GM23338 (cell line): Measurements from ENCODE around the gene SPR. TPM values are rescaled to one million over a fixed set of nuclear protein-coding genes. Genes with fewer than 3 reads are reported as not detected.

Source experiments
- ATAC-seq: fragments of 200-7000 bp; cut with Tn5 transposase; 3 replicates; pipeline ENCODE4 v1.9.1; 2020
- DNase-seq: peaks from one replicate; pipeline ENCODE4 v3.0.0-alpha.2; 2015; ENCODE audit warnings: low spot score
- H2AFZ ChIP-seq: fragments of 200-600 bp; sonication (generic); 2 replicates; pipeline ENCODE4 v1.8.0; 2016; ENCODE audit warnings: antibody characterized with exemption, mild to moderate bottlenecking, moderate library complexity
- H3F3A ChIP-seq: fragments of 200-600 bp; sonication (generic); replicated peaks from 2 replicates; pipeline ENCODE4 v1.8.0; 2017; ENCODE audit warnings: antibody characterized with exemption, mixed run types, low read depth
- H3K27ac ChIP-seq: fragments of 200-600 bp; sonication (generic); 2 replicates; pipeline ENCODE4 v1.6.1; 2016; ENCODE audit warnings: low read depth
- H3K27me3 ChIP-seq: fragments of 200-600 bp; sonication (generic); 2 replicates; pipeline ENCODE4 v1.8.0; 2016; ENCODE audit warnings: mild to moderate bottlenecking, mixed run types, moderate library complexity; ENCODE audit not compliant: insufficient read depth
- H3K36me3 ChIP-seq: fragments of 200-600 bp; sonication (generic); 2 replicates; pipeline ENCODE4 v1.8.0; 2016; ENCODE audit warnings: mild to moderate bottlenecking; ENCODE audit not compliant: insufficient read depth
- H3K4me1 ChIP-seq: fragments of 200-600 bp; sonication (generic); 2 replicates; pipeline ENCODE4 v1.8.0; 2016; ENCODE audit warnings: mild to moderate bottlenecking, moderate library complexity; ENCODE audit not compliant: insufficient read depth
- H3K4me2 ChIP-seq: fragments of 200-600 bp; sonication (generic); 2 replicates; pipeline ENCODE4 v1.7.1; 2017; ENCODE audit warnings: mixed run types
- H3K4me3 ChIP-seq: fragments of 200-600 bp; sonication (generic); 2 replicates; pipeline ENCODE4 v1.6.1; 2016; ENCODE audit warnings: mixed run types
- H3K79me2 ChIP-seq: fragments of 200-600 bp; sonication (generic); replicated peaks from 2 replicates; pipeline ENCODE4 v1.8.0; 2017; ENCODE audit warnings: mild to moderate bottlenecking; ENCODE audit not compliant: insufficient read depth
- H3K9me2 ChIP-seq: fragments of 200-600 bp; sonication (generic); 2 replicates; pipeline ENCODE4 v1.8.0; 2017; ENCODE audit not compliant: insufficient read depth
- H4K20me1 ChIP-seq: fragments of 200-600 bp; sonication (generic); replicated peaks from 2 replicates; pipeline ENCODE4 v1.8.0; 2017; ENCODE audit warnings: mild to moderate bottlenecking; ENCODE audit not compliant: insufficient read depth
- H3K27ac Mint-ChIP-seq: 2 replicates; pipeline ENCODE4 v1.8.0; 2020; ENCODE audit warnings: inconsistent platforms, mild to moderate bottlenecking, moderate library complexity, mixed read lengths
- H3K27me3 Mint-ChIP-seq: 3 replicates; pipeline ENCODE4 v1.8.0; 2022; ENCODE audit warnings: low read depth, mild to moderate bottlenecking, moderate library complexity, mixed read lengths, inconsistent platforms; ENCODE audit not compliant: insufficient read depth, poor library complexity
- H3K36me3 Mint-ChIP-seq: 3 replicates; pipeline ENCODE4 v1.8.0; 2021; ENCODE audit warnings: low read depth, mild to moderate bottlenecking, inconsistent platforms, moderate library complexity, mixed read lengths
- H3K4me1 Mint-ChIP-seq: 3 replicates; pipeline ENCODE4 v1.8.0; 2020; ENCODE audit warnings: mild to moderate bottlenecking, inconsistent platforms, mixed read lengths
- H3K4me3 Mint-ChIP-seq: 3 replicates; pipeline ENCODE4 v1.8.0; 2021; ENCODE audit warnings: moderate library complexity, mild to moderate bottlenecking, inconsistent platforms, mixed read lengths
- H3K9me3 Mint-ChIP-seq: 3 replicates; pipeline ENCODE4 v1.8.0; 2020; ENCODE audit warnings: moderate library complexity, mild to moderate bottlenecking, inconsistent platforms, mixed read lengths
- CREB1 ChIP-seq: fragments of 250-450 bp; sonication (Bioruptor Pico); IDR thresholded peaks from 2 replicates; pipeline ENCODE4 v1.5.0; 2020; ENCODE audit warnings: low read depth, mild to moderate bottlenecking, moderate library complexity
- EZH2 ChIP-seq: fragments of 200-600 bp; sonication (generic); IDR thresholded peaks from one replicate; pipeline ENCODE4 v1.8.0; 2017; ENCODE audit warnings: antibody characterized with exemption, mild to moderate bottlenecking, low read depth; ENCODE audit not compliant: unreplicated experiment
- EZH2phosphoT487 ChIP-seq: fragments of 200-600 bp; sonication (generic); IDR thresholded peaks from one replicate; pipeline ENCODE4 v1.8.1; 2018; ENCODE audit warnings: antibody characterized with exemption; ENCODE audit not compliant: unreplicated experiment
- JUNB ChIP-seq: IDR thresholded peaks from one replicate; pipeline ENCODE4 v1.6.1; 2016; ENCODE audit warnings: antibody characterized with exemption; ENCODE audit not compliant: unreplicated experiment
- STAT1 ChIP-seq: IDR thresholded peaks from one replicate; pipeline ENCODE4 v1.6.1; 2016; ENCODE audit warnings: antibody characterized with exemption; ENCODE audit not compliant: unreplicated experiment
- ZNF331 ChIP-seq: fragments of 250-450 bp; sonication (Bioruptor Pico); IDR thresholded peaks from 2 replicates; pipeline ENCODE4 v1.5.0; 2020; ENCODE audit warnings: low read depth, mild to moderate bottlenecking, moderate library complexity
- polyA plus RNA-seq: library from polyadenylated mRNA; unstranded; fragments of >200 nt; fragmentation: Nextera tagmentation; extraction: Ambion mirVana; gene quantifications from 2 replicates; pipeline ENCODE4 v1.2.1, GENCODE V29; 2016
- total RNA-seq: library from RNA; depleted of rRNA; stranded (reverse); fragments of >200 nt; shearing (Covaris generic); gene quantifications from 2 replicates; pipeline ENCODE4 v1.2.3, GENCODE V29; 2014
- TF ChIP-seq, protein P1 (sequence below): fragments of 250-450 bp; sonication (Bioruptor Pico); IDR thresholded peaks from 2 replicates; pipeline ENCODE4 v1.5.0; 2020; ENCODE audit warnings: mild to moderate bottlenecking, moderate library complexity
- TF ChIP-seq, protein P2 (sequence below), 2 experiments: fragments of 200-600 bp in 1 of 2; sonication (generic) in 1 of 2; conservative IDR thresholded peaks; 2 replicates each; pipeline versions ENCODE4 v1.5.1 to v1.6.1; 2016 to 2017; ENCODE audit warnings: antibody characterized with exemption in 2 of 2, low read depth in 2 of 2, mild to moderate bottlenecking in 2 of 2, moderate library complexity in 1 of 2
- TF ChIP-seq, protein P3 (sequence below): IDR thresholded peaks from one replicate; pipeline ENCODE4 v1.6.1; 2018; ENCODE audit warnings: antibody characterized with exemption; ENCODE audit not compliant: unreplicated experiment
- TF ChIP-seq, protein P4 (sequence below): IDR thresholded peaks from 2 replicates; pipeline ENCODE4 v1.6.1; 2016; ENCODE audit warnings: antibody characterized with exemption

Gene SPR
- total and polyA plus RNA-seq, 2 experiments from 2014 or later: 10.7 to 15.2 TPM

DNA sequence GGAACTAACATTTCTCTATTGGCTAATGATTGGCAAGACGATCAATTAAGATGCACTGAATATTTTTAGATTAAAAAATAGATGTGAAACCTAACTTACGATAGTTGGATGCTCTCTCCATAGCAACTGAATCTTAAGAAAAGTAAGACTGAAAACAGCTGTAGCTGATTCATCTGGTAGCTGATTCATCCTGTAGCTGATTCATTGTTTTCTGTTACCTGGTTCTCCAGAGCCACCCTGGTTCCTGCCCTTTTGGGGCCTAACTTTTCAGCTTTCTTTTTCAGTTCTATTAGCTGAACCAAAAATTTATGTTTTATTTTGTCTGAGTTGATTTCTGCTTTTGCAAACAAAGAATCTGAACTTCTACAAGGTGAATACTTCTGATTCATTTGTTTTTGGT, 22.7 kb upstream of the SPR start:
- no peaks in the 10 kb centered on the region for H4K20me1 ChIP-seq
- ATAC-seq: no peak
- TF ChIP-seq, protein P1, sequence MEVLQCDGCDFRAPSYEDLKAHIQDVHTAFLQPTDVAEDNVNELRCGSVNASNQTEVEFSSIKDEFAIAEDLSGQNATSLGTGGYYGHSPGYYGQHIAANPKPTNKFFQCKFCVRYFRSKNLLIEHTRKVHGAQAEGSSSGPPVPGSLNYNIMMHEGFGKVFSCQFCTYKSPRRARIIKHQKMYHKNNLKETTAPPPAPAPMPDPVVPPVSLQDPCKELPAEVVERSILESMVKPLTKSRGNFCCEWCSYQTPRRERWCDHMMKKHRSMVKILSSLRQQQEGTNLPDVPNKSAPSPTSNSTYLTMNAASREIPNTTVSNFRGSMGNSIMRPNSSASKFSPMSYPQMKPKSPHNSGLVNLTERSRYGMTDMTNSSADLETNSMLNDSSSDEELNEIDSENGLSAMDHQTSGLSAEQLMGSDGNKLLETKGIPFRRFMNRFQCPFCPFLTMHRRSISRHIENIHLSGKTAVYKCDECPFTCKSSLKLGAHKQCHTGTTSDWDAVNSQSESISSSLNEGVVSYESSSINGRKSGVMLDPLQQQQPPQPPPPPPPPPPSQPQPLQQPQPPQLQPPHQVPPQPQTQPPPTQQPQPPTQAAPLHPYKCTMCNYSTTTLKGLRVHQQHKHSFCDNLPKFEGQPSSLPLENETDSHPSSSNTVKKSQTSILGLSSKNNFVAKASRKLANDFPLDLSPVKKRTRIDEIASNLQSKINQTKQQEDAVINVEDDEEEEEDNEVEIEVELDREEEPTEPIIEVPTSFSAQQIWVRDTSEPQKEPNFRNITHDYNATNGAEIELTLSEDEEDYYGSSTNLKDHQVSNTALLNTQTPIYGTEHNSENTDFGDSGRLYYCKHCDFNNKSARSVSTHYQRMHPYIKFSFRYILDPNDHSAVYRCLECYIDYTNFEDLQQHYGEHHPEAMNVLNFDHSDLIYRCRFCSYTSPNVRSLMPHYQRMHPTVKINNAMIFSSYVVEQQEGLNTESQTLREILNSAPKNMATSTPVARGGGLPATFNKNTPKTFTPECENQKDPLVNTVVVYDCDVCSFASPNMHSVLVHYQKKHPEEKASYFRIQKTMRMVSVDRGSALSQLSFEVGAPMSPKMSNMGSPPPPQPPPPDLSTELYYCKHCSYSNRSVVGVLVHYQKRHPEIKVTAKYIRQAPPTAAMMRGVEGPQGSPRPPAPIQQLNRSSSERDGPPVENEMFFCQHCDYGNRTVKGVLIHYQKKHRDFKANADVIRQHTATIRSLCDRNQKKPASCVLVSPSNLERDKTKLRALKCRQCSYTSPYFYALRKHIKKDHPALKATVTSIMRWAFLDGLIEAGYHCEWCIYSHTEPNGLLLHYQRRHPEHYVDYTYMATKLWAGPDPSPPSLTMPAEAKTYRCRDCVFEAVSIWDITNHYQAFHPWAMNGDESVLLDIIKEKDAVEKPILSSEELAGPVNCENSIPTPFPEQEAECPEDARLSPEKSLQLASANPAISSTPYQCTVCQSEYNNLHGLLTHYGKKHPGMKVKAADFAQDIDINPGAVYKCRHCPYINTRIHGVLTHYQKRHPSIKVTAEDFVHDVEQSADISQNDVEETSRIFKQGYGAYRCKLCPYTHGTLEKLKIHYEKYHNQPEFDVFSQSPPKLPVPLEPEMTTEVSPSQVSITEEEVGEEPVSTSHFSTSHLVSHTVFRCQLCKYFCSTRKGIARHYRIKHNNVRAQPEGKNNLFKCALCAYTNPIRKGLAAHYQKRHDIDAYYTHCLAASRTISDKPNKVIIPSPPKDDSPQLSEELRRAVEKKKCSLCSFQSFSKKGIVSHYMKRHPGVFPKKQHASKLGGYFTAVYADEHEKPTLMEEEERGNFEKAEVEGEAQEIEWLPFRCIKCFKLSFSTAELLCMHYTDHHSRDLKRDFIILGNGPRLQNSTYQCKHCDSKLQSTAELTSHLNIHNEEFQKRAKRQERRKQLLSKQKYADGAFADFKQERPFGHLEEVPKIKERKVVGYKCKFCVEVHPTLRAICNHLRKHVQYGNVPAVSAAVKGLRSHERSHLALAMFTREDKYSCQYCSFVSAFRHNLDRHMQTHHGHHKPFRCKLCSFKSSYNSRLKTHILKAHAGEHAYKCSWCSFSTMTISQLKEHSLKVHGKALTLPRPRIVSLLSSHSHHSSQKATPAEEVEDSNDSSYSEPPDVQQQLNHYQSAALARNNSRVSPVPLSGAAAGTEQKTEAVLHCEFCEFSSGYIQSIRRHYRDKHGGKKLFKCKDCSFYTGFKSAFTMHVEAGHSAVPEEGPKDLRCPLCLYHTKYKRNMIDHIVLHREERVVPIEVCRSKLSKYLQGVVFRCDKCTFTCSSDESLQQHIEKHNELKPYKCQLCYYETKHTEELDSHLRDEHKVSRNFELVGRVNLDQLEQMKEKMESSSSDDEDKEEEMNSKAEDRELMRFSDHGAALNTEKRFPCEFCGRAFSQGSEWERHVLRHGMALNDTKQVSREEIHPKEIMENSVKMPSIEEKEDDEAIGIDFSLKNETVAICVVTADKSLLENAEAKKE (CRISPR knock-in tag): no peak
- TF ChIP-seq EZH2phosphoT487 (no peak), CREB1 (CRISPR knock-in tag) (no peak), JUNB (no peak), ZNF331 (no peak), STAT1 (no peak), EZH2 (no peak)
- TF ChIP-seq, protein P2, sequence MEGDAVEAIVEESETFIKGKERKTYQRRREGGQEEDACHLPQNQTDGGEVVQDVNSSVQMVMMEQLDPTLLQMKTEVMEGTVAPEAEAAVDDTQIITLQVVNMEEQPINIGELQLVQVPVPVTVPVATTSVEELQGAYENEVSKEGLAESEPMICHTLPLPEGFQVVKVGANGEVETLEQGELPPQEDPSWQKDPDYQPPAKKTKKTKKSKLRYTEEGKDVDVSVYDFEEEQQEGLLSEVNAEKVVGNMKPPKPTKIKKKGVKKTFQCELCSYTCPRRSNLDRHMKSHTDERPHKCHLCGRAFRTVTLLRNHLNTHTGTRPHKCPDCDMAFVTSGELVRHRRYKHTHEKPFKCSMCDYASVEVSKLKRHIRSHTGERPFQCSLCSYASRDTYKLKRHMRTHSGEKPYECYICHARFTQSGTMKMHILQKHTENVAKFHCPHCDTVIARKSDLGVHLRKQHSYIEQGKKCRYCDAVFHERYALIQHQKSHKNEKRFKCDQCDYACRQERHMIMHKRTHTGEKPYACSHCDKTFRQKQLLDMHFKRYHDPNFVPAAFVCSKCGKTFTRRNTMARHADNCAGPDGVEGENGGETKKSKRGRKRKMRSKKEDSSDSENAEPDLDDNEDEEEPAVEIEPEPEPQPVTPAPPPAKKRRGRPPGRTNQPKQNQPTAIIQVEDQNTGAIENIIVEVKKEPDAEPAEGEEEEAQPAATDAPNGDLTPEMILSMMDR (conservative IDR thresholded peaks at IDR 0.05; ENCODE audit: low read depth in 2 of 2): no peak
- TF ChIP-seq, protein P3, sequence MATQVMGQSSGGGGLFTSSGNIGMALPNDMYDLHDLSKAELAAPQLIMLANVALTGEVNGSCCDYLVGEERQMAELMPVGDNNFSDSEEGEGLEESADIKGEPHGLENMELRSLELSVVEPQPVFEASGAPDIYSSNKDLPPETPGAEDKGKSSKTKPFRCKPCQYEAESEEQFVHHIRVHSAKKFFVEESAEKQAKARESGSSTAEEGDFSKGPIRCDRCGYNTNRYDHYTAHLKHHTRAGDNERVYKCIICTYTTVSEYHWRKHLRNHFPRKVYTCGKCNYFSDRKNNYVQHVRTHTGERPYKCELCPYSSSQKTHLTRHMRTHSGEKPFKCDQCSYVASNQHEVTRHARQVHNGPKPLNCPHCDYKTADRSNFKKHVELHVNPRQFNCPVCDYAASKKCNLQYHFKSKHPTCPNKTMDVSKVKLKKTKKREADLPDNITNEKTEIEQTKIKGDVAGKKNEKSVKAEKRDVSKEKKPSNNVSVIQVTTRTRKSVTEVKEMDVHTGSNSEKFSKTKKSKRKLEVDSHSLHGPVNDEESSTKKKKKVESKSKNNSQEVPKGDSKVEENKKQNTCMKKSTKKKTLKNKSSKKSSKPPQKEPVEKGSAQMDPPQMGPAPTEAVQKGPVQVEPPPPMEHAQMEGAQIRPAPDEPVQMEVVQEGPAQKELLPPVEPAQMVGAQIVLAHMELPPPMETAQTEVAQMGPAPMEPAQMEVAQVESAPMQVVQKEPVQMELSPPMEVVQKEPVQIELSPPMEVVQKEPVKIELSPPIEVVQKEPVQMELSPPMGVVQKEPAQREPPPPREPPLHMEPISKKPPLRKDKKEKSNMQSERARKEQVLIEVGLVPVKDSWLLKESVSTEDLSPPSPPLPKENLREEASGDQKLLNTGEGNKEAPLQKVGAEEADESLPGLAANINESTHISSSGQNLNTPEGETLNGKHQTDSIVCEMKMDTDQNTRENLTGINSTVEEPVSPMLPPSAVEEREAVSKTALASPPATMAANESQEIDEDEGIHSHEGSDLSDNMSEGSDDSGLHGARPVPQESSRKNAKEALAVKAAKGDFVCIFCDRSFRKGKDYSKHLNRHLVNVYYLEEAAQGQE: no peak
- TF ChIP-seq, protein P4, sequence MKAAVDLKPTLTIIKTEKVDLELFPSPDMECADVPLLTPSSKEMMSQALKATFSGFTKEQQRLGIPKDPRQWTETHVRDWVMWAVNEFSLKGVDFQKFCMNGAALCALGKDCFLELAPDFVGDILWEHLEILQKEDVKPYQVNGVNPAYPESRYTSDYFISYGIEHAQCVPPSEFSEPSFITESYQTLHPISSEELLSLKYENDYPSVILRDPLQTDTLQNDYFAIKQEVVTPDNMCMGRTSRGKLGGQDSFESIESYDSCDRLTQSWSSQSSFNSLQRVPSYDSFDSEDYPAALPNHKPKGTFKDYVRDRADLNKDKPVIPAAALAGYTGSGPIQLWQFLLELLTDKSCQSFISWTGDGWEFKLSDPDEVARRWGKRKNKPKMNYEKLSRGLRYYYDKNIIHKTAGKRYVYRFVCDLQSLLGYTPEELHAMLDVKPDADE: no peak
- Mint-ChIP-seq H3K27ac (no peak overlapping the region), H3K9me3 (no peaks in the 10 kb centered on the region), H3K27me3 (peaks cover 3% of the 10 kb centered on the region), H3K4me3 (no peak overlapping the region), H3K4me1 (peaks cover 12% of the 10 kb centered on the region), H3K36me3 (no peaks in the 10 kb centered on the region)
- H3K27ac ChIP-seq: no peak overlapping the region
- no peaks in the 10 kb centered on the region for H3K36me3 ChIP-seq
- no peak overlapping the region for H2AFZ ChIP-seq
- H3F3A ChIP-seq: no peaks in the 10 kb centered on the region
- DNase-seq: no peak
- H3K4me2 ChIP-seq: no peak overlapping the region
- peaks cover 4% of the 10 kb centered on the region; the same call in 1 of the 2 replicates for H3K4me1 ChIP-seq
- no peaks in the 10 kb centered on the region for H3K9me2 ChIP-seq
- no peaks in the 10 kb centered on the region for H3K79me2 ChIP-seq
- H3K27me3 ChIP-seq: peaks cover 12% of the 10 kb centered on the region; the same call in 1 of the 2 replicates
- no peak overlapping the region for H3K4me3 ChIP-seq
